GM18861 (cell line): Measurements from ENCODE around the gene NACC2.

Experiments
- ATAC-seq: cut with Tn5 transposase; IDR thresholded peaks from one replicate; pipeline ENCODE4 v1.9.1; 2021; ENCODE audit not compliant: unreplicated experiment

Gene NACC2

GRCh38 chr9:136059321-136059791 is 35.7 kb downstream of the NACC2 start:
- no peak for ATAC-seq

- ATAC-seq = no peak
Observed at GRCh38 chr9:136058801-136059302, 36.2 kb downstream of the NACC2 start.

- ATAC-seq = no peak
Observed at GRCh38 chr9:136058084-136058483, 37.0 kb downstream of the NACC2 start.

GRCh38 chr9:136057236-136058081 is 37.6 kb downstream of the NACC2 start:
- no peak for ATAC-seq

GRCh38 chr9:136056546-136057235 is 38.4 kb downstream of the NACC2 start:
- ATAC-seq = no peak

- ATAC-seq = no peak
Observed at GRCh38 chr9:136055715-136056545, 39.2 kb downstream of the NACC2 start.

- ATAC-seq = no peak
Observed at GRCh38 chr9:136054798-136055714, 40.0 kb downstream of the NACC2 start.

GRCh38 chr9:136054146-136054545 is 40.9 kb downstream of the NACC2 start:
- ATAC-seq = no peak

GRCh38 chr9:136053757-136054142 is 41.3 kb downstream of the NACC2 start:
- ATAC-seq = no peak

- no peak for ATAC-seq
Observed at GRCh38 chr9:136052991-136053756, 41.9 kb downstream of the NACC2 start.

GRCh38 chr9:136052472-136052880 is 42.6 kb downstream of the NACC2 start:
- ATAC-seq = no peak

- no peak for ATAC-seq
Observed at GRCh38 chr9:136051837-136052471, 43.1 kb downstream of the NACC2 start.

GRCh38 chr9:136051453-136051836 is 43.6 kb downstream of the NACC2 start:
- no peak for ATAC-seq

GRCh38 chr9:136050701-136051452 is 44.2 kb downstream of the NACC2 start:
- ATAC-seq = no peak

- no peak for ATAC-seq
Observed at GRCh38 chr9:136050266-136050700, 44.8 kb downstream of the NACC2 start.

- no peak for ATAC-seq
Observed at GRCh38 chr9:136049491-136050265, 45.4 kb downstream of the NACC2 start.
